ENCODE data around the gene ADAMTSL3.

DNA sequence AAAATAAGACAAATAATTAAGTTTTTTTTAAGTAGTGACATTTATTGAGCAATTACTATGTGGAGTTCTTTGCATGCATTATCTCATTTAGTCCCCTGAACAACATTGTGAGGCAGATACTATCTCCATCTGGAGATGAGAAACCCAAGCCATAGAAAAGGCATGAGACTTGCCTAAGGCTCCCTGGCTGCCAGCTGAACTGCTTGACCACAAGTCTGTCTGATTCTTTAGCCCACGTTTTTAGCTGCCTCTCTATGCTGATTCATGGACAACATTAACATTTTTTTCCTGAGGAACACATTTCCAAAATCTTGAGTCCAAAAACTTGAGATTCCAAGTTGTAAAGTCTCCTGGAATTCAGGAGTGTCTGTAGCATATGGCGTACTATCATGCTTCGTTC is 318.1 kb downstream of the ADAMTSL3 start:
- TF ChIP-seq, protein P1, sequence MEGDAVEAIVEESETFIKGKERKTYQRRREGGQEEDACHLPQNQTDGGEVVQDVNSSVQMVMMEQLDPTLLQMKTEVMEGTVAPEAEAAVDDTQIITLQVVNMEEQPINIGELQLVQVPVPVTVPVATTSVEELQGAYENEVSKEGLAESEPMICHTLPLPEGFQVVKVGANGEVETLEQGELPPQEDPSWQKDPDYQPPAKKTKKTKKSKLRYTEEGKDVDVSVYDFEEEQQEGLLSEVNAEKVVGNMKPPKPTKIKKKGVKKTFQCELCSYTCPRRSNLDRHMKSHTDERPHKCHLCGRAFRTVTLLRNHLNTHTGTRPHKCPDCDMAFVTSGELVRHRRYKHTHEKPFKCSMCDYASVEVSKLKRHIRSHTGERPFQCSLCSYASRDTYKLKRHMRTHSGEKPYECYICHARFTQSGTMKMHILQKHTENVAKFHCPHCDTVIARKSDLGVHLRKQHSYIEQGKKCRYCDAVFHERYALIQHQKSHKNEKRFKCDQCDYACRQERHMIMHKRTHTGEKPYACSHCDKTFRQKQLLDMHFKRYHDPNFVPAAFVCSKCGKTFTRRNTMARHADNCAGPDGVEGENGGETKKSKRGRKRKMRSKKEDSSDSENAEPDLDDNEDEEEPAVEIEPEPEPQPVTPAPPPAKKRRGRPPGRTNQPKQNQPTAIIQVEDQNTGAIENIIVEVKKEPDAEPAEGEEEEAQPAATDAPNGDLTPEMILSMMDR (IDR thresholded peaks at IDR 0.05) = no peak
- no peak for TF ChIP-seq POLR2A (IDR thresholded peaks at IDR 0.05)
